RPMI7951 (cell line): ENCODE data around the gene SIVA1. TPM values are rescaled to one million over a fixed set of nuclear protein-coding genes. Genes with fewer than 3 reads are reported as not detected.

Experiments
- DNase-seq: peaks from one replicate; pipeline ENCODE4 v3.0.0-alpha.2; 2012; ENCODE audit warnings: low read depth
- total RNA-seq: library from RNA; depleted of rRNA; stranded (reverse); fragments of >200 nt; shearing (Covaris generic); gene quantifications from 2 replicates; pipeline ENCODE4 v1.2.3, GENCODE V29; 2014

Gene SIVA1
- total RNA-seq, 1 experiment from 2014 or later = 196 TPM

GRCh38 chr14:104797115-104798044, 44.4 kb downstream of the SIVA1 start:
- no peak for DNase-seq

- no peak for DNase-seq
Measured at GRCh38 chr14:104798300-104799243, 45.6 kb downstream of the SIVA1 start.

GRCh38 chr14:104799244-104800014, 46.5 kb downstream of the SIVA1 start:
- no peak for DNase-seq

GRCh38 chr14:104800015-104800770, 47.2 kb downstream of the SIVA1 start:
- peak; percentile 65 for DNase-seq

GRCh38 chr14:104800771-104801519, 48.0 kb downstream of the SIVA1 start, which contains the start of gene ZBTB42:
ZBTB42 (plus strand) TSS chr14:104801101; CDS start chr14:104801198, 97 bp downstream.
- peak; percentile 38 for DNase-seq

GRCh38 chr14:104801520-104802393, 48.8 kb downstream of the SIVA1 start:
- DNase-seq = no peak

GRCh38 chr14:104802394-104803184, 49.6 kb downstream of the SIVA1 start:
- DNase-seq = no peak

GRCh38 chr14:104803280-104803911, 50.4 kb downstream of the SIVA1 start:
- no peak for DNase-seq

GRCh38 chr14:104803912-104804410, 51.0 kb downstream of the SIVA1 start:
- peak; percentile 22 for DNase-seq

GRCh38 chr14:104804481-104805325, 51.8 kb downstream of the SIVA1 start:
- no peak for DNase-seq

- peak; percentile 86 for DNase-seq
Measured at GRCh38 chr14:104805326-104805678, 52.4 kb downstream of the SIVA1 start.

GRCh38 chr14:104805941-104806624, 53.1 kb downstream of the SIVA1 start:
- DNase-seq = peak; percentile 20

GRCh38 chr14:104806625-104807465, 53.9 kb downstream of the SIVA1 start:
- DNase-seq = no peak

- DNase-seq = no peak
Measured at GRCh38 chr14:104808456-104808855, 55.5 kb downstream of the SIVA1 start.
